Neuronal stem cell (in vitro differentiated cells): ENCODE data around the gene CAMK1D.

Source experiments
- DNase-seq: peaks from one replicate; pipeline ENCODE4 v3.0.0-alpha.2; 2013; ENCODE audit warnings: low spot score
- H2AFZ ChIP-seq: one replicate; pipeline ENCODE4 v1.6.1; 2013; ENCODE audit warnings: mild to moderate bottlenecking, low read length, inconsistent platforms
- H2AK5ac ChIP-seq: 2 replicates; pipeline ENCODE4 v1.6.1; 2013; ENCODE audit warnings: low read depth, mild to moderate bottlenecking, inconsistent platforms, low read length, moderate library complexity, mixed read lengths
- H2BK120ac ChIP-seq: 2 replicates; pipeline ENCODE4 v1.6.1; 2013; ENCODE audit warnings: low read depth, mild to moderate bottlenecking, inconsistent platforms, low read length, moderate library complexity, mixed read lengths
- H2BK12ac ChIP-seq: one replicate; pipeline ENCODE4 v1.6.1; 2013; ENCODE audit warnings: low read length, inconsistent platforms
- H2BK15ac ChIP-seq: 2 replicates; pipeline ENCODE4 v1.6.1; 2013; ENCODE audit warnings: mild to moderate bottlenecking, low read length, inconsistent platforms, mixed read lengths
- H2BK5ac ChIP-seq: one replicate; pipeline ENCODE4 v1.6.1; 2013; ENCODE audit warnings: inconsistent platforms, mild to moderate bottlenecking, low read length, moderate library complexity
- H3K14ac ChIP-seq: one replicate; pipeline ENCODE4 v1.6.1; 2013; ENCODE audit warnings: low read length, inconsistent platforms
- H3K18ac ChIP-seq: 2 replicates; pipeline ENCODE4 v1.6.1; 2013; ENCODE audit warnings: low read length, inconsistent platforms
- H3K23ac ChIP-seq: 2 replicates; pipeline ENCODE4 v1.6.1; 2013; ENCODE audit warnings: low read depth, mild to moderate bottlenecking, mixed read lengths, low read length, inconsistent platforms; ENCODE audit not compliant: poor library complexity
- H3K27ac ChIP-seq: replicated peaks from 3 replicates; pipeline ENCODE4 v1.5.1; 2013; ENCODE audit warnings: low read length, inconsistent platforms
- H3K27me3 ChIP-seq, 3 experiments: 2 replicates each; pipeline ENCODE4 v1.6.1; 2013; ENCODE audit warnings: low read length in 3 of 3, mild to moderate bottlenecking in 2 of 3, inconsistent platforms in 1 of 3, low read depth in 1 of 3, mixed read lengths in 1 of 3, moderate library complexity in 1 of 3; ENCODE audit not compliant: control insufficient read depth in 3 of 3, insufficient read depth in 3 of 3
- H3K36me3 ChIP-seq, 2 donors: replicated peaks in 1 of 2; 2 replicates each; pipeline ENCODE4 v1.6.1; 2013; ENCODE audit warnings: low read length in 2 of 2; ENCODE audit not compliant: control insufficient read depth in 2 of 2, insufficient read depth in 2 of 2
- H3K4ac ChIP-seq: 2 replicates; pipeline ENCODE4 v1.6.1; 2013; ENCODE audit warnings: inconsistent platforms, mild to moderate bottlenecking, low read length, moderate library complexity
- H3K4me1 ChIP-seq, 2 donors: 1 replicate in 1 of 2; 2 replicates in 1 of 2; pipeline ENCODE4 v1.6.1; 2013; ENCODE audit warnings: low read length in 2 of 2, low read depth in 1 of 2; ENCODE audit not compliant: control insufficient read depth in 2 of 2, insufficient read depth in 1 of 2
- H3K4me2 ChIP-seq: one replicate; pipeline ENCODE4 v1.6.1; 2013; ENCODE audit warnings: mild to moderate bottlenecking, low read length, inconsistent platforms; ENCODE audit not compliant: insufficient read depth, poor library complexity, severe bottlenecking
- H3K4me3 ChIP-seq, 2 donors: 2 replicates each; pipeline ENCODE4 v1.5.1; 2013; ENCODE audit warnings: low read length in 2 of 2, mild to moderate bottlenecking in 2 of 2, inconsistent platforms in 1 of 2, moderate library complexity in 1 of 2
- H3K79me1 ChIP-seq: one replicate; pipeline ENCODE4 v1.6.1; 2013; ENCODE audit warnings: low read depth, mild to moderate bottlenecking, inconsistent platforms, low read length, moderate library complexity
- H3K9ac ChIP-seq: one replicate; pipeline ENCODE4 v1.6.1; 2013; ENCODE audit warnings: mild to moderate bottlenecking, low read depth, low read length, inconsistent platforms; ENCODE audit not compliant: poor library complexity
- H3K9me3 ChIP-seq, 2 donors: replicated peaks in 1 of 2; 2 replicates each; pipeline versions ENCODE3 to v1.6.1; 2013; ENCODE audit warnings: low read length in 2 of 2, mild to moderate bottlenecking in 2 of 2, inconsistent platforms in 1 of 2, low read depth in 1 of 2, mixed read lengths in 1 of 2, moderate library complexity in 1 of 2; ENCODE audit not compliant: control insufficient read depth in 2 of 2, insufficient read depth in 1 of 2
- H4K8ac ChIP-seq: one replicate; pipeline ENCODE4 v1.6.1; 2013; ENCODE audit warnings: low read depth, mild to moderate bottlenecking, inconsistent platforms, low read length, moderate library complexity
- H4K91ac ChIP-seq: one replicate; pipeline ENCODE4 v1.6.1; 2013; ENCODE audit warnings: low read length, low read depth, mild to moderate bottlenecking, inconsistent platforms; ENCODE audit not compliant: poor library complexity
- WGBS, 2 donors: extraction: QIAGEN DNeasy Blood & Tissue Kit; methylation state at CpG; one replicate each; pipeline ENCODE4 v1.1.7; 2013; ENCODE audit warnings: missing lambda C conversion rate in 2 of 2, mixed read lengths in 1 of 2; ENCODE audit not compliant: insufficient read length in 2 of 2, insufficient replicate concordance in 1 of 2; ENCODE audit errors: extremely low coverage in 2 of 2; 5-methylcytosine and 5-hydroxymethylcytosine counted together

The CAMK1D gene

DNA sequence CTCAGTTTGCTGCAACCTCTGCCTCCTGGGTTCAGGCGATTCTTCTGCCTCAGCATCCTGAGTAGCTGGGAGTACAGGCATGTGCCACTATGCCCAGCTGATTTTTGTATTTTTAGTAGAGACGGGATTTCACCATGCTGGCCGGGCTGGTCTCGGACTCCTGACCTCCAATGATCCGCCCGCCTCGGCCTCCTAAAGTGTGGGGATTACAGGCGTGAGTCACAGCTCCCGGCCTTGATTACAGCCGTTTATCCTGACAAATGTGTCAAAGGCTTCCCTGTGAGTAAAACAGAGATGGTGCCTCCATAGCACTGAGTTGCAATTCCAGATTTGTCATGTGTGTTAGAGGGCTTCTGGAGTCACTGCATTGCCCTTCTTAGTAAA lies 378.5 kb downstream of the CAMK1D start:
- Histone ChIP-seq H3K4me2 (no peak overlapping the region), H3K79me1 (no peaks in the 10 kb centered on the region), H3K27ac (no peak overlapping the region), H2AK5ac (no peak overlapping the region), H3K4ac (no peak overlapping the region), H3K18ac (no peak overlapping the region), H4K91ac (no peak overlapping the region), H3K9me3 (no peaks in the 10 kb centered on the region), H3K27me3 (no peaks in the 10 kb centered on the region), H3K9ac (no peak overlapping the region), H3K14ac (no peak overlapping the region), H4K8ac (no peak overlapping the region), H3K23ac (no peak overlapping the region), H2BK12ac (no peak overlapping the region), H2BK120ac (no peak overlapping the region), H3K36me3 (no peaks in the 10 kb centered on the region), H2BK5ac (no peak overlapping the region), H3K4me3 (no peak overlapping the region), H2BK15ac (no peak overlapping the region), H3K4me1 (peaks cover 0 to 3% of the 10 kb centered on the region in 2 donors), H2AFZ (no peak overlapping the region)
- DNase-seq = no peak
- no CpG with 5 or more reads among the region's 10 CpGs for WGBS, 2 donors

GRCh38 chr10:12728494-12728893 lies 379.1 kb downstream of the CAMK1D start:
- Histone ChIP-seq H2BK120ac (no peak overlapping the region), H3K18ac (no peak overlapping the region), H3K27ac (no peak overlapping the region), H2BK5ac (no peak overlapping the region), H3K4me3 (no peak overlapping the region), H3K4me2 (no peak overlapping the region), H3K23ac (no peak overlapping the region), H3K14ac (no peak overlapping the region), H2BK15ac (no peak overlapping the region), H2AK5ac (no peak overlapping the region), H3K36me3 (no peaks in the 10 kb centered on the region), H3K9me3 (no peaks in the 10 kb centered on the region), H2AFZ (no peak overlapping the region), H2BK12ac (no peak overlapping the region), H3K79me1 (no peaks in the 10 kb centered on the region), H4K91ac (no peak overlapping the region), H3K9ac (no peak overlapping the region), H3K4me1 (peaks cover 0 to 3% of the 10 kb centered on the region in 2 donors), H3K4ac (no peak overlapping the region), H3K27me3 (no peaks in the 10 kb centered on the region), H4K8ac (no peak overlapping the region)
- DNase-seq = no peak
- WGBS, 2 donors = no CpG with 5 or more reads among the region's 12 CpGs

GRCh38 chr10:12729885-12730284 lies 380.5 kb downstream of the CAMK1D start:
- Histone ChIP-seq H3K18ac (peak overlapping the region; percentile 49), H3K9ac (no peak overlapping the region), H3K9me3 (no peaks in the 10 kb centered on the region), H2BK15ac (no peak overlapping the region), H3K4me1 (peaks cover 0 to 1% of the 10 kb centered on the region in 2 donors), H3K4me3 (no peak overlapping the region), H3K4me2 (no peak overlapping the region), H3K14ac (no peak overlapping the region), H2AK5ac (no peak overlapping the region), H3K27me3 (no peaks in the 10 kb centered on the region), H4K8ac (no peak overlapping the region), H2BK120ac (no peak overlapping the region), H3K36me3 (no peaks in the 10 kb centered on the region), H2BK5ac (no peak overlapping the region), H2BK12ac (no peak overlapping the region), H3K4ac (no peak overlapping the region), H3K79me1 (no peaks in the 10 kb centered on the region), H4K91ac (no peak overlapping the region), H3K23ac (no peak overlapping the region), H3K27ac (no peak overlapping the region), H2AFZ (no peak overlapping the region)
- WGBS, 2 donors = no CpG with 5 or more reads among the region's 7 CpGs
- DNase-seq = no peak

DNA sequence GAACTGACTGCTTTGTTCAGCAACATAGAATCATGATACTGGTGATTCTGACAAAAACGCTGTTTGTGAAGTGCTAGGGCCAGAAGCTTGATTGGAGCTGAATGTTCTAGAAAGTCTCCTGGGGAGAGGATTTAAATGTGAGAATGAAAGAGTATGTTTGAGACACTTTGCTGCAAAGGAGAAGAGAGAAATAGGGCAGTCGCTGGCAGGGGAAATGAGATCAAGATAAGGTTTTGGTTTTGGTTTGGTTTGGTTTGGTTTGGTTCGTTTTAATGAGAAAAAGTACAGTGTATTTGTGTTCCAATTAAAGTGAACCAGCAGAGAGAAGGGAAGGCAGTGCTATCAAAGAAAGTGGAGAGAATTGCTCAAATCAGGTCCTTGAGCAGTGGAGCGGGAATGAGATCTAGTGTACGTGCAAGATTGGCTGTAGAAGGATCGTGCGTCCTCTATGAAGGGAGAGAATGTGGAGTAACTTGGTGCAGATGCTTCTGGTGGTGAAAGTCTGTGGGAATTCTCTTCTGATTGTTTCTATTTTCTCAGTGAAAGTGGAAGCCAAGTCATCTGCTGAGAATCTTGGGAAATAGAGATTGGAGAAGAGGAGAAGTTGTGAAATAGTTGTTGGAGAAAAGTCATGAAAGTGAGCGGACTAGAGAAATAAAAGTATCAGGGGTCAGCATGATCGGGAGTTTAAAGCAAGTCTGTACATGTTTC lies 381.6 kb downstream of the CAMK1D start:
- Histone ChIP-seq H3K4me2 (no peak overlapping the region), H2AFZ (no peak overlapping the region), H2BK120ac (no peak overlapping the region), H2BK12ac (no peak overlapping the region), H3K27ac (no peak overlapping the region), H4K91ac (no peak overlapping the region), H2BK15ac (no peak overlapping the region), H2BK5ac (no peak overlapping the region), H4K8ac (no peak overlapping the region), H3K79me1 (no peaks in the 10 kb centered on the region), H3K18ac (no peak overlapping the region), H3K4ac (no peak overlapping the region), H3K9me3 (peaks cover 0 to 2% of the 10 kb centered on the region in 2 donors), H3K36me3 (no peaks in the 10 kb centered on the region), H3K9ac (no peak overlapping the region), H3K27me3 (no peaks in the 10 kb centered on the region), H2AK5ac (no peak overlapping the region), H3K4me3 (no peak overlapping the region), H3K23ac (no peak overlapping the region), H3K4me1 (no peaks in the 10 kb centered on the region), H3K14ac (no peak overlapping the region)
- DNase-seq = no peak
- WGBS, 2 donors = 100% methylated on average over 1 to 2 of the region's 9 CpGs
